GM23248 (cell line): ENCODE measurements around the gene SORL1-AS1.

ENCODE experiments used
- EZH2 ChIP-seq: fragments of 200-600 bp; sonication (generic); IDR thresholded peaks from 2 replicates; pipeline ENCODE4 v1.6.1; 2018; ENCODE audit warnings: antibody characterized with exemption, mild to moderate bottlenecking; ENCODE audit not compliant: insufficient read depth, poor library complexity, severe bottlenecking
- EZH2phosphoT487 ChIP-seq: fragments of 200-600 bp; sonication (generic); IDR thresholded peaks from 2 replicates; pipeline ENCODE4 v1.6.1; 2018; ENCODE audit warnings: antibody characterized with exemption, moderate library complexity, mild to moderate bottlenecking, low read depth; ENCODE audit not compliant: insufficient read depth

DNA sequence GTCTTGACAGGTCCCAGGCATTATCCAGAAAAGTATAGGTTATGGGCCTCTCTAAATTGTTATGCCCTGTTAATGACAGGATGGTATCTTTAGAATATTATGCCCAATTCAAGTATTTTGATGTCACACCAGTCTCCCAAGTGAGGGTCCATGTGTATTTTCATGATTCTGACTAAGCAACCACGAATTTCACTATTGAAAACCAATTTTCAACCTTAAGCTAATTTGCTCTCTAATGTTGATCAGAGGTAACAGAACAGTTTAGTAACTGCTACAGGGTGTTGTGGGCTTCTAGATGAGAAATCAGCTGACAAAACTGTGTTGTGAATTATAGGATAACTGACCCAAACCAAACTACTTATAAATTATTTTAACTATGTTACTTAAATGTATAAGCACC, 48.0 kb upstream of the SORL1-AS1 start:
- TF ChIP-seq EZH2 (no peak), EZH2phosphoT487 (no peak)
